ENCODE measurements around the gene SULT4A1.

SULT4A1 gene

DNA sequence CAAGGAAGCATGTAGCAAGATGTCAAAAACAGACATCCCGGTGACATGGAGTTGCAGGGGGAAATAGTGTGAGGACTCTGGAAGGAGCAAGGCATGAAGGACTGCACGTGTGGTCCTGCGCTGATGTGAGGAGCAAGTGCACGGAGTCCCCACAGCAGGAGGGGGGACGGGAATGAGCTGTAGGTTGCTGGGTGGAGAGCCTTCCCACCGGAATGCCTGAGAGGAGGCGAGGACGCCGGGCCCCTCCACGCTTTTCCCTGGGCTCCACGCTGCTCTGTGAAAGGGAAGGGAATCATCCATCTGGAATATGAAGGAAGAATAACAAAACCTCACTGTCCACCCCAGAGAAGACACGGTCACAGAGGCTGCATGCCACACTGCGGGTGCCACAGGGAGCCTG is 26.6 kb downstream of the SULT4A1 start:
- in situ Hi-C loops (cut with MboI; ENCODE audit: low pct_unique_long_range_greater_than_20kb, low sequenced_read_pairs, unreplicated experiment): no loop called here
- DNase-seq (ENCODE audit: low spot score): no peak
- TF ChIP-seq, protein P1, sequence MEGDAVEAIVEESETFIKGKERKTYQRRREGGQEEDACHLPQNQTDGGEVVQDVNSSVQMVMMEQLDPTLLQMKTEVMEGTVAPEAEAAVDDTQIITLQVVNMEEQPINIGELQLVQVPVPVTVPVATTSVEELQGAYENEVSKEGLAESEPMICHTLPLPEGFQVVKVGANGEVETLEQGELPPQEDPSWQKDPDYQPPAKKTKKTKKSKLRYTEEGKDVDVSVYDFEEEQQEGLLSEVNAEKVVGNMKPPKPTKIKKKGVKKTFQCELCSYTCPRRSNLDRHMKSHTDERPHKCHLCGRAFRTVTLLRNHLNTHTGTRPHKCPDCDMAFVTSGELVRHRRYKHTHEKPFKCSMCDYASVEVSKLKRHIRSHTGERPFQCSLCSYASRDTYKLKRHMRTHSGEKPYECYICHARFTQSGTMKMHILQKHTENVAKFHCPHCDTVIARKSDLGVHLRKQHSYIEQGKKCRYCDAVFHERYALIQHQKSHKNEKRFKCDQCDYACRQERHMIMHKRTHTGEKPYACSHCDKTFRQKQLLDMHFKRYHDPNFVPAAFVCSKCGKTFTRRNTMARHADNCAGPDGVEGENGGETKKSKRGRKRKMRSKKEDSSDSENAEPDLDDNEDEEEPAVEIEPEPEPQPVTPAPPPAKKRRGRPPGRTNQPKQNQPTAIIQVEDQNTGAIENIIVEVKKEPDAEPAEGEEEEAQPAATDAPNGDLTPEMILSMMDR (IDR thresholded peaks at IDR 0.05; ENCODE audit: extremely low read depth, insufficient read depth, missing control alignments): no peak

- in situ Hi-C loops (cut with MboI; ENCODE audit: low pct_unique_long_range_greater_than_20kb, low sequenced_read_pairs, unreplicated experiment): no loop called here
- TF ChIP-seq, protein P1 (IDR thresholded peaks at IDR 0.05; ENCODE audit: extremely low read depth, insufficient read depth, missing control alignments): no peak
These were observed 27.1 kb downstream of the SULT4A1 start for GRCh38 chr22:43835166-43835565.

GRCh38 chr22:43833286-43834240 is 28.8 kb downstream of the SULT4A1 start:
- DNase-seq (ENCODE audit: low spot score): no peak
- in situ Hi-C loops (cut with MboI; ENCODE audit: low pct_unique_long_range_greater_than_20kb, low sequenced_read_pairs, unreplicated experiment): no loop called here
- TF ChIP-seq, protein P1 (IDR thresholded peaks at IDR 0.05; ENCODE audit: extremely low read depth, insufficient read depth, missing control alignments): no peak

More at GRCh38 chr22:43835166-43835565, 27.1 kb downstream of the SULT4A1 start:
- DNase-seq (ENCODE audit: low spot score): no peak

- in situ Hi-C loops (cut with MboI; ENCODE audit: low pct_unique_long_range_greater_than_20kb, low sequenced_read_pairs, unreplicated experiment): no loop called here
- TF ChIP-seq, protein P1 (IDR thresholded peaks at IDR 0.05; ENCODE audit: extremely low read depth, insufficient read depth, missing control alignments): no peak
- no peak for DNase-seq (ENCODE audit: low spot score)
These were observed 29.7 kb downstream of the SULT4A1 start for GRCh38 chr22:43832393-43833265.

DNA sequence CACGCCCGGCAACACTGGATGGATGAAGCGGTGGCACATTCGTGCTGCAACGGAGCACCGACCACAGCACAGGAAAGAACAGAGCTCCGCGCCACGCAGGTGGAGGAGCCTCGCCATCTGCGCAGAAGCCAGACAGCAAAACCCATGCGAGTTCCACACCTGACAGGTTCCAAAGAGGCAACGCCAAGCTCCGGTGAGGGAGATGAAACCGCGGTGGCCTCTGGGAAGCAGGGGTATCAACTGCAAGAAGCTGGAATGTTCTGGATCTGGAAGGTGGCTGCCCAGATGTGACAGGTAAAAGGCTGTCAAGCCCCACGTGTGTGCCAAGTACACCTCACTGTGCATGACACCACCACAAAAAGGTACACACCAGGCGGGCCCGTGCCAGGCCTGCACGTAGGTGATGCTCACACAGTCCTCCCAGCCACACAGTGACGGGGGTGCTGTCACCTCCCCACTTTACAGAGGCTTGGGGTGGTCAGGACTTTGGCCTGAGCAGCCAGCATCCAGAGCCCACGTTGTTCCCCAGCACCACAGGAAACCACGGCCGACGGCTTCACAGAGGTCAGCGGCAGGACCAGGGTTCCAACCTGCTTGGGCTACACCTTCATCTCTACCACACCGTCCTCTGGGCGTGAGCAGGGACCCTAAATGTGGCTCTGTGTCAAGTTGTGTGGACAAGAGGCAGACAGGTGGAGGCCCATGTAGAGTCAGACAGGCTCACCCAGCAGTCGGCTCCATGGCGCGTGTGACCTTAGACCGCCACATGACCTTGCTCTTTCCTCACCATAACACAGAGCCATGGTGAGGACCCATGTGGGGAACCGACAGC is 30.5 kb downstream of the SULT4A1 start:
- no peak for DNase-seq (ENCODE audit: low spot score)
- in situ Hi-C loops (cut with MboI; ENCODE audit: low pct_unique_long_range_greater_than_20kb, low sequenced_read_pairs, unreplicated experiment): no loop called here
- TF ChIP-seq, protein P1 (IDR thresholded peaks at IDR 0.05; ENCODE audit: extremely low read depth, insufficient read depth, missing control alignments): no peak

Data from GM13977 (cell line).